HG03095 (cell line): ENCODE results near the gene HLA-A.
"Not testable (repeated sequence)": the region's sequence is repeated elsewhere in the genome, so short reads cannot be mapped to it uniquely, and the experiment has no call there.

Experiments
- ATAC-seq: cut with Tn5 transposase; IDR thresholded peaks from one replicate; pipeline ENCODE4 v1.9.1; 2021; ENCODE audit warnings: moderate library complexity; ENCODE audit not compliant: unreplicated experiment

HLA-A gene

DNA sequence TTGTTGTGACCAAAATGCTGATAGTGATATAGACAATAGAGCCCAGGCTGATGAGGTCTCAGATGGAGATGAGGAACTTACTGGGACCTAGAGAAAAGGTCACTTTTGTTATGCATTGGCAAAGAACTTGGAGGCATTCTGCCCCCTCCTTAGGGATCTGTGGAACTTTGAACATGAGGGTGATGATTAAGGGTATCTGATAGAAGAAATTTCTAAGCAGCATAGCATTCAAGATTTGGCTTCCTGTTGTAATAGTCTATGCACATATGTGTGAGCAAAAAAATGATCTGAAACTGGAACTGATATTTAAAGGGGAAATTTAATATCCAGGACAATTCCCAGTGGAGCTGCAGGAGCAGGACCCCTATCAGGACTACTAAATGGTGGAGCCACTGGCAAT, 17.1 kb downstream of the HLA-A start:
- ATAC-seq, result no peak

DNA sequence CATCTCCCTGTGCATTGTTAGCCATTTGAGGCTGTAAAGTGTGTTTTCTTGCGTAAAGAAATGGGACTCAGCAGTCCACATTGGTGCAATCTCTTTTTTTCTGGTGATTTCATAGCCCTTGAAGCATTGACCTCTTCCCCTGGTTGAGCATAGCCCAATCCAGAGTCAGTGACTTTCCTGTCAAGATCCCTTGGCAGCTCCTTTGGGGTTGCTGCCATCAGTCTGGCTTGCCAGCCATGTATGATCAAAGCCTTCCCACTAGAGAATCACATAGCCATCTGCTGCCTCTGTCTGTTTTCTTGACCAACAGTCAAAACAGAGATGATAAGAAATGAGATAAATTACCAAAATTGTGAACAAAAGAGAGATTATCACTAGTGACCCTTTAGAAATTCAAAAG, 19.6 kb downstream of the HLA-A start:
- no peak for ATAC-seq

DNA sequence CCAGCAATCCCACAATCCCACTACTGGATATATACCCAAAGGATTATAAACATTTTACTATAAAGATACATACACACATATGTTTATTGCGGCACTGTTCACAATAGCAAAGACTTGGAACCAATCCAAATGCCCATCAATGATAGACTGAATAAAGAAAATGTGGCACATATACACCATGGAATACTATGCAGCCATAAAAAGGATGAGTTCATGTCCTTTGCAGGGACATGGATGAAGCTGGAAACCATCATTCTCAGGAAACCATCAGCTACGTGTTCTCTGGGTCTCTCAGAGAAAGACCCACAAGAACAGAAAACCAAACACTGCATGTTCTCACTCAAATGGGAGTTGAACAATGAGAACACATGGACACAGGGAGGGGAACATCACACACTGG, 21.4 kb downstream of the HLA-A start:
- ATAC-seq, result not testable (repeated sequence)

DNA sequence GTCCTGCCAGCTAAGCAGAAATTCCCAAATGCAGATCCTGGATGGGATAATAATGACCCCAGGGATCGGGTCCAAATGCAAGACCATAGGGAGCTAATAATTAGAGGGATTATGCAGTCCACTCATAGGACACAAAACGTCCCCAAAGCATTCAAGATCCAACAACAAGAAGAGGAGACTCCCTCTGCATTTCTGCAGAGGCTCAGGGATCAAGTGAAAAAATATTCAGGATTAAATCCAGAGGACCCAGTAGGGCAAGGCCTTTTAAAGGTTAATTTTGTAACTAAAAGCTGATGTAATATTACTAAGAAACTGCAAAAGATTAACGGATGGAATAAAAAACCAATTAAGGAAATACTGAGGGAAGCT, 22.2 kb downstream of the HLA-A start:
- no peak for ATAC-seq

DNA sequence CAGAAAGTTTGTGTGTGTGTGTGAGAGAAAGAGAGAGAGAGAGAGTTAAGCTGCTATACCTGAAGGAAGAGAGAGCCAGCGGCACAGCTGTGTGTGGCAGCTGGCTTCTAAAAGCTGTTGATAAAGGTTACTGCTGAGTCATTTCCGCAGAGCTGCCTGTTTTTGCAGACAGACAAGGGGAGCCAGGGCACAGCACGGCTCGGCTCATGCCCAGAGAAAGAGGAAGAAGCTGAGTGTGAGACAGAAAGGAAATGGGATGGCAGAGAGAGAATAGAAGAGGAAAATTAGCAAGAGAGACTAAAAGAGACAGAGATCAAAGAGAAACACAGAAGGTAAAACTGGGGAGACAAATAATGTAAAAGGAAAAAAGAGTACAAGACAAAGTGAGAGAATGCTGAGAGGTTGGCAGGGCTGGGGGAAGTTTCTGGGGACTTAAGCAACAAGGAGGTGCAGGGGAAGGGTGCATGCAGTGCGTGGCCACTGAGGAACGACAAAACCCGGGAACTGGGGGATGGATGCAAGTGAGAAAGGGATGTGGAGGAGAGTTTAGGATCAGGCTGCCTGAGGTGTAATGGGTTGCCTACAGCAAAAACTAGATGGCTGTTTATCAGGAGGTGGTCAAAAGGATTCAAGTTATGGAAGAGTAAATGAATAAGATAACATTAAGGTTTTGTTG, 22.7 kb downstream of the HLA-A start:
- ATAC-seq, result peak; percentile 86

DNA sequence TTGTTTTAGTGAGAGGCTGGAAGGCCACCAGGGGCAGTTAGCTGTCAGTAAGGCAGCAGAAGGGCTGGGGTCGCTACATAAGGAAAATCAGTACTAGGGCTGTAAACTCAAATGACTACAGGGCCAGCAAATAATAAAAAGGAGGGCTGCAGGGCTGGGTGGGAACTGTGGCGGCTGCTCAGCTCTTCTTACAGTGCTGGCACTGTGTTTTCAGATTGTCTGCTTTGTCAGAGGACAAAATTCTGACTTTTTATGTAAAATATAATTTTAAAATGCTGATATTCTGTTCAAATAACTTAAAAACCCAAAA, 23.2 kb downstream of the HLA-A start:
- ATAC-seq, result no peak

DNA sequence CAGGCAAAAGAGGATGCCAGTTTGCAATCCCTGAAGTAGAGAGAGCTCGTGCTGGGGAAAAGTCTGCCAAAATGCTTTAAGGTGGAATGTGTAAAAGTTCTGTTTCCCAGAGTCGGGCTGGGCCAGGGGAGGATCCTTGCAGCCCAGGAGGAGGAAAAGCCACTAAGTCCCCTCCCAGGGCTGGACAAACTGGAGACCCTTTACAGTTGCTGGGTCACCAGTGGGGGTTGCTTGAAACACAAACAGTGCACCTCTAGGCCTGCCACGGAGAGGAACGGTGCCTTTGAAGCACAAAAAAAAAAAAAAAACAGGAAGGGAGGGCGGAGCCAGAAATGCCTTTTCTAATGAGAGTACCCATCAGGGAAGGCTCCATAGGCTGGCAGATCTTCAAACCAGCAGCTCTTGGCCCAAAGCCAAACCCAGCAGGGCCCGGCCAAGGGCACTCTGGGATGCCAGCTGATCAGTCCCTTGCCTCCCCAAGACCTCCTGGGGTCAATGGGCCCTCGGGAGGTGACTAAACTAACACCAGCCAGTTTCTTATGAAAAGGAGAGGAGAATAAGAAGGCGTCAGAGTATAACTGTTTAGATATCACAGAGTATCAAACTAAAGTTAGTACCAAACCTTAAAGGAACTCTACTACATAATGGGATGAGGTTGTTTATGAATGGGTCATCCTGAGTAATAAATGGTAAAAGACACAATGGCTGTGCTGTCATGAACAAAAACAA, 23.7 kb downstream of the HLA-A start:
- ATAC-seq, result no peak

DNA sequence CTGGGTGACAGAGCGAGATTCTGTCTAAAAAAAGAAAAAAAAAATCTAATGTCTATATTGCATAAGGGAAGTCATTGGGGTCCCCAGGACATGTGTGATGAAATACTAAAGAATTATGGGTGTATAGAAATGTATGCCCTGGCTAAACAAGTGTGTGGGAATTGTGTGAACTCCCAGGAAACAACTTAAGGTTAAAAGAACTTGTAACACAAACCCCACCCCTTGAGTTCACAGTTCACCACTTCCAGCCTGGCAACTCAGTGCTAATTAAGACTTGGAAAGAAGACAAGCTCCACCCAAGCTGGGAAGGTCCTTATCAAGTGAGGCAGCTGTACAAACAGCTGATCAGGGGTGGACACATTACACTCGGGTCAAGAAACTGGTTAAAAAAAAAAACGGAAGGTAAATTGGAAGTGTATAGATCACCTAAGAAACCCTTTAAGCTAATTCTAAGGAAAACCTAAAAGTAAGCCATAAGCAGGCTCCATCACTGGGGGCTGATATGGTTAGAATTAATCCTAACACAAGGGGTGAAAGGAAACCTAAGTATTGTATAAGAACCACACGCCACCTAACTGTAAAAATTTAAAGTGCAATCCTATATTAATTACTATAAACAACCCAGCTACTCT, 25.2 kb downstream of the HLA-A start:
- no peak for ATAC-seq

DNA sequence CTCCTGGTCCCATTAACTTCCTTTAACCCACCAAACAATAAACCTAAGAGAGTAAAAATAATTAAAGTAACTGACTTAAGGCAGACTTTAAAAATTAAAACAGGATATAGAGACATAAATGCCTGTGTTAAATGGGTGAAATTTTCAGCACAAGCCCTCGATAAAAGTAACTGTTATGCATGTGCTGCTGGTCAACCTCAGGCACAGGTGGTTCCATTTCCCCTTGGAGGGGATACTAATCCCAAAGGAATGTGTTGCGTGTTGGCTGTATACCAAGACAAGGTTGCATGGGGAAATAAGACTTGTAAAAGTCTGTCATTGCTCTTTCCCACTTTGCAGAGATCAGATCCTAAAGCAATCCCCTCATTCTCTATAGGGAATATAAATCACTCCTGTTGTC, 25.8 kb downstream of the HLA-A start:
- ATAC-seq, result no peak

DNA sequence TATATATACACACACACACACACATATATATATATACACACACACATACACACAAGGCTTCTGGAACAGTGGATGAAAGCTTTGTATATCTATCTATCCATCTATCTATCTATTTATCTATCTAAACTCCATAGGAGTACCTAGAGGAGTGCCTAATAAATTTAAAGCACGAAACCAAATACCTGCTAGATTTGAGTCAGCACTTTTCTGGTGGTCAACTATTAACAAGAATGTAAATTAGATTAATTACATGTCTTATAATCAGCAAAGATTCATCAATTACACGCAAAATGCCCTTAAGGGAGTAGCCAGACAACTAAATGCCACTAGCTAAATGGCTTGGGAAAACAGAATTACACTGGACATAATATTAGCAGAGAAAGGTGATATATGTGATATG, 26.6 kb downstream of the HLA-A start:
- no peak for ATAC-seq

DNA sequence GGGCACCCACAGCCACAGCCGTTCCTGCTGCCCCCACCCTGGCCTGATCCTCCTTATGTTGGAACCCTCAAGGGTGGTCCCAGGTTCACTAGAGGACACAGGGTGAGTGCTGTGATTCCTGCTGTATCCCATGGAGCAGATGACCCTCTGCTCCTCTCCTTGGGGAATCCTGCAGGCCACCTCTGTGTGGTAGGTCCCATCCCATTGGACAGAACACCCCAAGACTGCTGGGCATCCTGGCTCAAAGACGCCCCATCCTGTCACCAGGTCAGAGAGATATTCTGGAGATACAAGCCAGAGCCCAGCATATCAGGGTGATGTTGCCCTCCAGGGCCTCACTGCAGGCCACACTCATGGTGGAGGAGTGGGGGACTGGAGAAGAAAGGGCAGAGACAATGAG, 28.4 kb downstream of the HLA-A start:
- no peak for ATAC-seq

DNA sequence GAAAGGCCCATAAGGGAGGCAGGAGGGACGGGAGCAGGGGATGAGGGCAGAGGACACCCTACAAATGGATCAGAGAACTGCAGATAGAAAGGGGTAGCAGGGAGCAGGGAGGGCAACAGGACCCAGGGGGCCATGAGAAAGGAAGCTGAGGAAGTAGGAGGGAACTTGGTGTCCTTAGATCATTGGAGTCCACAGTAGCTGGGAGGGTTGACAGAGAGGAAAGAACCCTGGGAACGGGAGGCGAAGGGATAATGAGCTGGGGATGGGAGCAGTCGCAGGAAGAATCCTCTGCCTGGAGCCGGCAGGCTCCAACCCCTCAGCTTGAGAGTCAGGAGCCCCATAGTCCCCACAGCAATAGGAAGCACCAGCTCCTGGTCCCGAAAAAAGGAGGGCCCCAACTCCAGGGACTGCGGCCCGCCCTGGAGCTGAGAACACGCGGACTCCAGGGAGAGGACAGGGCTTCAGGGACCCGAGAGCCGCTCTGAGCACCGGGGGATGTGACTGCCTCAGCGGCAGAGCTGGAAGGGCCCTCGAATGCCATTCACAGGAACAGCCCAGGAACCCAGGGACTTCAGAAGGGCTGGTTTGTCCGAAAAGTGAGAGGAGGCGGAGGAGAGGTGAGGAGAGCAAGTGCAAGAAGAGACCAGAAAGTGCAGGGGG, 32.7 kb downstream of the HLA-A start:
- no peak for ATAC-seq

DNA sequence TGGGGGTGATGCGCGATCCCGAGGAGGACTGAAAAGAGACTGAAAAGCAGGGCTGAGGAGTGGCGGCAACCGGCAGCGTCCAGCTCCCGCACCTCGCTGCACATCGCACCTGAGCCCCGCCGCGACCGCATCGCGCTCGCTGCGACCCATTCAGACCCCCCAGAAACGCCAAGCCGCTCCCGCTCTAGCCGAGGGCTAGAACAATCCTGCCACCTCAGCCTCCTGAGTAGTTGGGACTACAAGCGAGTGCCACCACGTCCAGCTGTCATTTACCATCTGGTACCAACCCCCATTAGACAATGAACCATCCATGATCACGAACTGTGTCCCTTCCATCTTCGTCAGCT, 33.2 kb downstream of the HLA-A start:
- no peak for ATAC-seq

DNA sequence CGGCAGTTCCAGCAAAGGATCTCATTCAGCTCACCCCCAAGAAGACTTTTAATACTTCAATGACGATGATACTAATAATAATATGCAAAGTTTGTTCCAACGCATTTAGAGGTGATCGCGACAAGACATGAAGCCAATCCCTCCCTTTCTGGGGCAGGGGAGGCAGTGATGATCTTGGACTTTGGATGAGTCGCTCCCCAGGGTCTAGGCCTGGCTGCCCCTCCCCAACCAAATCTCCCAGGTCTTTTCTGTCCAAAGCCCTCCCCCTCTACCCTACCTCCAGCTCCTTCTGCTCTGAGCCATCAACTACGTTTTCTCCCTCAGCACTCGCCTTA, 33.9 kb downstream of the HLA-A start:
- no peak for ATAC-seq

DNA sequence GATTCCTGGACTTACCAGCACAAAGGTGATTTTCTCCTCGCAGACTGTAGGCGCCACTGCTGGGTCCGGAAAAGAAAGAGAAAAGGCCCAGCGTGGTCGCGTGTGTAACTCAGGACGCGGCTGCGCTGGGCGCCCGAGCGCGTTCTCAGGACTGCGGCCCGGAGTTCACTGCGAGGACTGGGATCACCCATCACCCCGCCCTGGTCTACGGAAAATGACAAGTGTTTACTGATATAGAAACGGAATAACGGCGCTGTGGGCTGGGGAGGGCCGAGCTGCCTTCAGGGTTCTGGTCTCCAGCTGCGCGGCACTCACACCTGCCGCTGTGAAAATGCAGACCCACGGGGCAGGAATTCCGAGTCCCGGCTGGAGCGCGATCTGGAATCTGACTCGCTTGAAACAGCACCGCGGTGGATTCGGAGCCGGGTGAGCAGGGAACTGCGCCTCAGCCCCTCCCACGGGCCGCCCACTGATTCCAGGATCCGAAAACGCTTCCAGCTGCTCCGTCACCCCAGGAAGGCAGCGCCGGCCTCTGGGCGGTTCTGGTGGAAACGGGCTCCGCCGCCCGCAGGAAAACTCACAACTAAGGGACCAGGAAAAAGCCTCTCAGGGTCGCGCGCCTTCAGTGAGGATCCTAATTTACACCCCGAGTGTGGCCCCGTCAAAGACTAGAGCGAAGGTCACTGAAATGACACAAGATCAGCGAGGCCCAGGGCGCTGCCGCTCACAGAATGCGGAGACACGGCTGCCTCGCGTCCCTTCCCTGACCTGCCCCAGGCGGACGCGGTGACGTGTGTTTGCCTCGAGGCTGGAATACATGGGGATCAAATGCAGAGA, 34.5 kb downstream of the HLA-A start:
- ATAC-seq, result peak; percentile 78

DNA sequence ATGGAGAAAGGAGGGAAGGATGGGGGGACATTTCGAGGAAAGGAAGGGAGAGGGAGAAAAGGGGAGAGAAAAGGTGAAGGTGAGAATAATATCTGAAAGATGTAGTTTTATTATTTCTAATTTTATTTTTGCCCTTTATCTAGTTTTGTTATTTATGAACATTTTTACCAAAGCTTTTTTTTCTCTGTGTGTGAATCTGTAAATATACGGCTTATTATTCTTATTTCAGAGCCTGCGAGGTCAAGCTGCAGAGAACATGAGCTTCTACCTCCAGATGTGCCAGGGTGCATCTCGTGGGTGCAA, 35.0 kb downstream of the HLA-A start:
- no peak for ATAC-seq

DNA sequence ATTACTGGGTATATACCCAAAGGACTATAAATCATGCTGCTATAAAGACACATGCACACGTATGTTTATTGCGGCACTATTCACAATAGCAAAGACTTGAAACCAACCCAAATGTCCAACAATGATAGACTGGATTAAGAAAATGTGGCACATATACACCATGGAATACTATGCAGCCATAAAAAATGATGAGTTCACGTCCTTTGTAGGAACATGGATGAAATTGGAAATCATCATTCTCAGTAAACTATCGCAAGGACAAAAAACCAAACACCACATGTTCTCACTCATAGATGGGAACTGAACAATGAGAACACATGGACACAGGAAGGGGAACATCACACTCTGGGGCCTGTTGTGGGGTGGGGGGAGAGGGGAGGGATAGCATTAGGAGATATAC, 37.7 kb downstream of the HLA-A start:
- ATAC-seq, result not testable (repeated sequence)

DNA sequence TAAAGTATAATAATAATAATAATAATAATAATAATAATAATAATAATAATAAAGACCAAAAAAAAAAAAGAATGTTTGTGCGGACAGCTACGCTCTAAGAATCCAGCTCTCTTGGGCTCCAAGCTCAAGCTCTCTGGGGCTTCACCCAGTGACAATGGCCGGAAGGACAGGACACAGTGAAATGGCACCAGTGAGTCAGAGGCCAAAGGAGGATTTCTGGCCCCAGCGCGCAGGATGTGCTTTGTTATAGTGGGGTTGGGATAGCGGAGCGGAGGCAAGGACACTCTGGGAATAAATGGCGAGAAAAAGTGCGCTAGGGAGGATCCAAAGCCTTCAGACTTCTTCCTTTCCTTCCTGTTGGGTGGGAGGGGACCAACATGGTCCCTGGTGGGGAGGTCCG, 38.2 kb downstream of the HLA-A start:
- no peak for ATAC-seq

DNA sequence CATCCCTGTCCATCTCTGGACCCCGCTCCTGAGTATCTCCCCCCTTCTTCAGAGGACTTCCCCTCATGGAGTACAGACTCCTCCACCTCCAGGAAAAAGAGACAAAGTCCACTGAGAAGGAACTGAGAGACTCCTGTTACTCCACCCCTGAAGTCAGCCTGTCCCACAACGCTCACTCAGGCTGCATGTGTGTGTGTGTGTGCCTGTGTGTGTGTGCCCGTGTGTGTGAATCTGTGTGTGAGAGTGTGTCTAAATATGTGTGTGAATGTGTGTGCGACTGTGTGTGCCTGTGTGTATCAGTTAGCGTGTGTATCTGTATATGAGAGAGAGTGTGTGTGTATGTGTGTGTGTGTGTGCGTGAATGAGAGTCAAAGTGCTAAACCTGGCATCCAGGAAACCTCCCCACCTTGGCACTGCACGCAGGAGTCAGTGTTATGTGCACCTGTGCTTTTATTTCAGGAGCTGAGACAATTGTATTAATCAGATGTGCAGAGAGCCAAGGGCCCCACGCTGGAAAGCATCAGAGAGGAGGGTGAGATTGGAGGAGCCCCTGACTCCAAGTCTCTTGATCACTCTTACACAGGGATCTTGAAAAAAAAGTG, 39.0 kb downstream of the HLA-A start:
- no peak for ATAC-seq

DNA sequence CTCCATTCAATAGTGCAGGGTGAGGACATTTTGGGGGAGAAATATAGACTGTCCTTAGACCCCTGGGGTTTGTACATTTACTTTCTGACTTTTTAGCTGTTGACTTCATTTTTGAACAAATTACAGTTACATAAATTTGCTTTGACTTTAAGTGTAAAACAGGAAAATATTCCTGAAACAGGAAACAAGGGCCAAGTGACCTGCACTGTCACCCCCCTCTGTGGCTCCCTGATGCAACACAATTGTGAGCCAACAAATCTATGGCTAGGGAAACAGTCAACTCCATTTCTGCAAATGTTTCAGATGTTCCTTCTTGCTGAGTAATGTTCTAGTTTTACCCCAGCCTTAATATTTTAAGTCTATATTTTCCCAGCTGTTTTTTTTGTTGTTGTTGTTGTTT, 39.8 kb downstream of the HLA-A start:
- ATAC-seq, result no peak

DNA sequence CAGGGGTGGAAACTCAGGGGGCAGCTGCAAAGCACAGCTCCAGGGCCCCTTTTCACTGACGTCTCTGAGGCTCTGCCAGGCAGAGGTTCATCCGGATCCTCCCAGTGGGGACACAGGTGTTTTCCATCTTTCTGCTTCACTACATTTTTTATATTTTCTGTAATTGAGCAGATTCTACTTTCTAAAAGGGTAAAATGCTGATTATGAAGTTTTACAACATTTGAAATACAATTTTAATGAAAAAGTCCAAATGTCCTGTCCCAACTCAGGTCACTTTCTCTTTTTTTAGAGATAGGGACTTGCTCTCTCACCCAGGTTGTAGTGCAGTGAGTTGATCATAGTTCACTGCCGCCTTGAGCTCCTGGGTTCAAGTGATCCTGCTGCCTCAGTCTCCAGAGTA, 41.9 kb downstream of the HLA-A start:
- no peak for ATAC-seq
